AG09319 (cell line): Measurements from ENCODE around the gene NFU1.
"Not testable (repeated sequence)": the region's sequence is repeated elsewhere in the genome, so short reads cannot be mapped to it uniquely, and the experiment has no call there.

Source experiments
- DNase-seq: peaks from one replicate; pipeline ENCODE4 v3.0.0-alpha.2; 2010; ENCODE audit warnings: low read depth; ENCODE audit errors: extremely low read depth
- CTCF ChIP-seq: IDR thresholded peaks from 2 replicates; pipeline ENCODE4 v1.5.1; 2011; ENCODE audit warnings: low read depth, mild to moderate bottlenecking, inconsistent platforms, low read length, moderate library complexity

NFU1 gene

GRCh38 chr2:69434753-69435152 lies 2.5 kb downstream of the NFU1 start:
- no peak for TF ChIP-seq CTCF
- no peak for DNase-seq

GRCh38 chr2:69429491-69430183 lies 7.6 kb downstream of the NFU1 start:
- no peak for TF ChIP-seq CTCF
- no peak for DNase-seq

GRCh38 chr2:69428981-69429380 lies 8.3 kb downstream of the NFU1 start:
- TF ChIP-seq CTCF: no peak
- no peak for DNase-seq

GRCh38 chr2:69424419-69424818 lies 12.8 kb downstream of the NFU1 start:
- no peak for TF ChIP-seq CTCF
- no peak for DNase-seq

GRCh38 chr2:69422198-69422597 lies 15.0 kb downstream of the NFU1 start:
- no peak for TF ChIP-seq CTCF
- DNase-seq: no peak

GRCh38 chr2:69419111-69419510 lies 18.1 kb downstream of the NFU1 start:
- not testable (repeated sequence) for DNase-seq

GRCh38 chr2:69416147-69416546 lies 21.1 kb downstream of the NFU1 start:
- no peak for DNase-seq

More at GRCh38 chr2:69416147-69416546, 21.1 kb downstream of the NFU1 start:
- no peak for TF ChIP-seq CTCF
